Thyroid gland (tissue), 4 donors: ENCODE results near the gene OAS2.

Experiments
- POLR2A ChIP-seq, 2 donors: fragments of 450-650 bp; IDR thresholded peaks; one replicate each; pipeline ENCODE4 v1.6.1; 2017; ENCODE audit warnings: antibody characterized with exemption in 2 of 2, mild to moderate bottlenecking in 2 of 2, moderate library complexity in 1 of 2
- TF ChIP-seq, protein P1 (sequence below), 6 experiments: fragments of 200-600 bp in 3 of 6; fragments of 450-650 bp in 3 of 6; sonication (generic) in 3 of 6; IDR thresholded peaks; one replicate each; pipeline ENCODE4 v1.5.1; 2016 to 2019; ENCODE audit warnings: antibody characterized with exemption in 6 of 6, mild to moderate bottlenecking in 2 of 6, inconsistent platforms in 1 of 6, moderate library complexity in 1 of 6

DNA sequence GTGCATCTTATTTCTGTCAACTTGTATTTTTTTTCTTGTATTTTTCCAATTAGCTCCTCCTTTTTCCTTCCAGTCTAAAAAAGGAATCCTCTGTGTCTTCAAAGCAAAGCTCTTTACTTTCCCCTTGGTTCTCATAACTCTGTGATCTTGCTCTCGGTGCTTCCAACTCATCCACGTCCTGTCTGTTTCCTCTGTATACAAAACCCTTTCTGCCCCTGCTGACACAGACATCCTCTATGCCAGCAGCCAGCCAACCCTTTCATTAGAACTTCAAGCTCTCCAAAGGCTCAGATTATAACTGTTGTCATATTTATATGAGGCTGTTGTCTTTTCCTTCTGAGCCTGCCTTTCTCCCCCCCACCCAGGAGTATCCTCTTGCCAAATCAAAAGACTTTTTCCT is 32.4 kb downstream of the OAS2 start:
- TF ChIP-seq, protein P1, sequence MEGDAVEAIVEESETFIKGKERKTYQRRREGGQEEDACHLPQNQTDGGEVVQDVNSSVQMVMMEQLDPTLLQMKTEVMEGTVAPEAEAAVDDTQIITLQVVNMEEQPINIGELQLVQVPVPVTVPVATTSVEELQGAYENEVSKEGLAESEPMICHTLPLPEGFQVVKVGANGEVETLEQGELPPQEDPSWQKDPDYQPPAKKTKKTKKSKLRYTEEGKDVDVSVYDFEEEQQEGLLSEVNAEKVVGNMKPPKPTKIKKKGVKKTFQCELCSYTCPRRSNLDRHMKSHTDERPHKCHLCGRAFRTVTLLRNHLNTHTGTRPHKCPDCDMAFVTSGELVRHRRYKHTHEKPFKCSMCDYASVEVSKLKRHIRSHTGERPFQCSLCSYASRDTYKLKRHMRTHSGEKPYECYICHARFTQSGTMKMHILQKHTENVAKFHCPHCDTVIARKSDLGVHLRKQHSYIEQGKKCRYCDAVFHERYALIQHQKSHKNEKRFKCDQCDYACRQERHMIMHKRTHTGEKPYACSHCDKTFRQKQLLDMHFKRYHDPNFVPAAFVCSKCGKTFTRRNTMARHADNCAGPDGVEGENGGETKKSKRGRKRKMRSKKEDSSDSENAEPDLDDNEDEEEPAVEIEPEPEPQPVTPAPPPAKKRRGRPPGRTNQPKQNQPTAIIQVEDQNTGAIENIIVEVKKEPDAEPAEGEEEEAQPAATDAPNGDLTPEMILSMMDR (IDR thresholded peaks at IDR 0.05): no peak
- no peak for TF ChIP-seq POLR2A (IDR thresholded peaks at IDR 0.05)
